ENCODE results near the gene ELFN2.

The ELFN2 gene

GRCh38 chr22:37411655-37412054, 15.6 kb downstream of the ELFN2 start:
- Histone ChIP-seq H3K27me3 (ENCODE audit: control insufficient read depth, low read length) (peaks cover 14% of the 10 kb centered on the region), H3K79me2 (ENCODE audit: control insufficient read depth, low read length) (no peaks in the 10 kb centered on the region), H3K9me3 (ENCODE audit: control insufficient read depth, insufficient read depth, low read length) (no peaks in the 10 kb centered on the region), H3K4me2 (ENCODE audit: low read length) (no peak overlapping the region), H3K4me1 (ENCODE audit: control insufficient read depth, low read length) (peaks cover 3% of the 10 kb centered on the region; the same call in 1 of the 2 replicates), H3K9me2 (replicated peaks; ENCODE audit: control insufficient read depth, low read length) (no peaks in the 10 kb centered on the region), H3F3A (ENCODE audit: control insufficient read depth, insufficient read depth) (no peaks in the 10 kb centered on the region), H4K20me1 (ENCODE audit: control insufficient read depth, insufficient read depth, low read depth, low read length) (no peaks in the 10 kb centered on the region), H3K4me3 (ENCODE audit: low read length) (no peak overlapping the region), H3K36me3 (ENCODE audit: control insufficient read depth, low read length) (no peaks in the 10 kb centered on the region), H3K27ac (ENCODE audit: low read depth, low read length) (no peak overlapping the region)
- TF ChIP-seq EZH2phosphoT487 (IDR thresholded peaks at IDR 0.05; ENCODE audit: borderline replicate concordance, low read length), result no peak
- no peak for TF ChIP-seq CTCF (IDR thresholded peaks at IDR 0.05; ENCODE audit: low read depth, low read length, poor library complexity, severe bottlenecking)

GRCh38 chr22:37410174-37411055, 16.9 kb downstream of the ELFN2 start:
- H3K36me3 ChIP-seq (ENCODE audit: control insufficient read depth, low read length), result no peaks in the 10 kb centered on the region
- no peaks in the 10 kb centered on the region for H3K4me1 ChIP-seq (ENCODE audit: control insufficient read depth, low read length)
- H3K9me3 ChIP-seq (ENCODE audit: control insufficient read depth, insufficient read depth, low read length), result no peaks in the 10 kb centered on the region
- no peak overlapping the region for H3K4me2 ChIP-seq (ENCODE audit: low read length)
- H4K20me1 ChIP-seq (ENCODE audit: control insufficient read depth, insufficient read depth, low read depth, low read length), result no peaks in the 10 kb centered on the region
- peaks cover 7% of the 10 kb centered on the region; the same call in 1 of the 2 replicates for H3K27me3 ChIP-seq (ENCODE audit: control insufficient read depth, low read length)
- H3K79me2 ChIP-seq (ENCODE audit: control insufficient read depth, low read length), result no peaks in the 10 kb centered on the region
- H3K9me2 ChIP-seq (replicated peaks; ENCODE audit: control insufficient read depth, low read length), result no peaks in the 10 kb centered on the region
- TF ChIP-seq CTCF (IDR thresholded peaks at IDR 0.05; ENCODE audit: low read depth, low read length, poor library complexity, severe bottlenecking) (no peak), EZH2phosphoT487 (IDR thresholded peaks at IDR 0.05; ENCODE audit: borderline replicate concordance, low read length) (no peak)
- H3K27ac ChIP-seq (ENCODE audit: low read depth, low read length), result no peak overlapping the region
- H3F3A ChIP-seq (ENCODE audit: control insufficient read depth, insufficient read depth), result no peaks in the 10 kb centered on the region
- H3K4me3 ChIP-seq (ENCODE audit: low read length), result no peak overlapping the region

GRCh38 chr22:37409459-37410050, 17.7 kb downstream of the ELFN2 start:
- Histone ChIP-seq H3F3A (ENCODE audit: control insufficient read depth, insufficient read depth) (no peaks in the 10 kb centered on the region), H3K9me3 (ENCODE audit: control insufficient read depth, insufficient read depth, low read length) (no peaks in the 10 kb centered on the region), H3K9me2 (replicated peaks; ENCODE audit: control insufficient read depth, low read length) (no peaks in the 10 kb centered on the region), H3K4me2 (ENCODE audit: low read length) (no peak overlapping the region), H4K20me1 (ENCODE audit: control insufficient read depth, insufficient read depth, low read depth, low read length) (no peaks in the 10 kb centered on the region), H3K27me3 (ENCODE audit: control insufficient read depth, low read length) (peaks cover 7% of the 10 kb centered on the region), H3K4me3 (ENCODE audit: low read length) (no peak overlapping the region), H3K79me2 (ENCODE audit: control insufficient read depth, low read length) (no peaks in the 10 kb centered on the region), H3K27ac (ENCODE audit: low read depth, low read length) (no peak overlapping the region), H3K36me3 (ENCODE audit: control insufficient read depth, low read length) (no peaks in the 10 kb centered on the region), H3K4me1 (ENCODE audit: control insufficient read depth, low read length) (no peaks in the 10 kb centered on the region)
- TF ChIP-seq EZH2phosphoT487 (IDR thresholded peaks at IDR 0.05; ENCODE audit: borderline replicate concordance, low read length) (no peak), CTCF (IDR thresholded peaks at IDR 0.05; ENCODE audit: low read depth, low read length, poor library complexity, severe bottlenecking) (no peak)

Measured in DOHH2 (cell line).